CD14-positive monocyte (primary cell): Measurements from ENCODE around the gene CYB5D1. TPM values are rescaled to one million over a fixed set of nuclear protein-coding genes. Genes with fewer than 3 reads are reported as not detected.

Source experiments
- DNase-seq, 3 donors: peaks; one replicate each; pipeline ENCODE4 v3.0.0-alpha.2; 2011 to 2022
- H2AFZ ChIP-seq: 2 replicates; pipeline ENCODE4 v1.6.0; 2012; ENCODE audit warnings: mild to moderate bottlenecking, low read depth, low read length, inconsistent platforms; ENCODE audit not compliant: insufficient read depth, poor library complexity, severe bottlenecking
- H3K27ac ChIP-seq, 2 donors: 1 replicate in 1 of 2; 2 replicates in 1 of 2; pipeline ENCODE4 v1.5.1; 2012 to 2013; ENCODE audit warnings: low read length in 2 of 2, control low read depth in 1 of 2, inconsistent platforms in 1 of 2, low read depth in 1 of 2, mild to moderate bottlenecking in 1 of 2
- H3K27me3 ChIP-seq, 2 donors: one replicate each; pipeline versions ENCODE4 v1.6.0 to v1.6.1; 2011 to 2013; ENCODE audit warnings: low read length in 2 of 2; ENCODE audit not compliant: control insufficient read depth in 2 of 2, insufficient read depth in 2 of 2
- H3K36me3 ChIP-seq, 2 donors: replicated peaks in 1 of 2; 1 replicate in 1 of 2; 2 replicates in 1 of 2; pipeline versions ENCODE4 v1.5.1 to v1.6.1; 2012 to 2013; ENCODE audit warnings: low read length in 2 of 2, control low read depth in 1 of 2, inconsistent platforms in 1 of 2, mild to moderate bottlenecking in 1 of 2; ENCODE audit not compliant: insufficient read depth in 2 of 2, control insufficient read depth in 1 of 2
- H3K4me1 ChIP-seq, 2 donors: 1 replicate in 1 of 2; 2 replicates in 1 of 2; pipeline versions ENCODE4 v1.5.1 to v1.6.1; 2012 to 2013; ENCODE audit warnings: low read length in 2 of 2, control low read depth in 1 of 2, inconsistent platforms in 1 of 2, mild to moderate bottlenecking in 1 of 2, moderate library complexity in 1 of 2; ENCODE audit not compliant: insufficient read depth in 2 of 2, control insufficient read depth in 1 of 2
- H3K4me2 ChIP-seq: replicated peaks from 2 replicates; pipeline ENCODE3; 2012; ENCODE audit warnings: low read length, moderate library complexity, mild to moderate bottlenecking; ENCODE audit not compliant: poor library complexity, severe bottlenecking; ENCODE audit errors: extremely low read depth
- H3K4me3 ChIP-seq, 3 experiments: fragments of 200-600 bp in 1 of 3; sonication (generic) in 1 of 3; replicated peaks in 1 of 3; 1 replicate in 2 of 3; 2 replicates in 1 of 3; pipeline ENCODE4 v1.5.1; 2011 to 2013; ENCODE audit warnings: low read length in 3 of 3, mild to moderate bottlenecking in 3 of 3, control low read depth in 2 of 3, low read depth in 2 of 3, inconsistent platforms in 1 of 3, moderate library complexity in 1 of 3
- H3K79me2 ChIP-seq: 2 replicates; pipeline ENCODE4 v1.6.0; 2012; ENCODE audit warnings: mild to moderate bottlenecking, control low read depth, inconsistent platforms, low read length, moderate library complexity; ENCODE audit not compliant: insufficient read depth
- H3K9ac ChIP-seq: 2 replicates; pipeline ENCODE4 v1.6.0; 2017; ENCODE audit warnings: low read length, mild to moderate bottlenecking; ENCODE audit not compliant: insufficient read depth, poor library complexity, severe bottlenecking
- H3K9me3 ChIP-seq, 2 donors: replicated peaks in 1 of 2; 1 replicate in 1 of 2; 2 replicates in 1 of 2; pipeline versions ENCODE4 v1.5.1 to v1.6.1; 2012 to 2013; ENCODE audit warnings: low read length in 2 of 2, control low read depth in 1 of 2; ENCODE audit not compliant: control insufficient read depth in 1 of 2, insufficient read depth in 1 of 2
- H4K20me1 ChIP-seq: 2 replicates; pipeline ENCODE4 v1.6.0; 2012; ENCODE audit warnings: mild to moderate bottlenecking, low read length, control low read depth, moderate library complexity; ENCODE audit not compliant: insufficient read depth
- H3K27ac Mint-ChIP-seq, 7 donors: one replicate each; pipeline ENCODE4 v1.8.0; 2020; ENCODE audit warnings: mild to moderate bottlenecking in 7 of 7, mixed read lengths in 7 of 7, moderate library complexity in 6 of 7, inconsistent platforms in 2 of 7
- H3K27me3 Mint-ChIP-seq, 3 donors: one replicate each; pipeline ENCODE4 v1.8.0; 2021 to 2022; ENCODE audit warnings: low read depth in 3 of 3, mild to moderate bottlenecking in 3 of 3, mixed read lengths in 3 of 3, moderate library complexity in 3 of 3, inconsistent platforms in 1 of 3
- H3K36me3 Mint-ChIP-seq, 2 donors: one replicate each; pipeline ENCODE4 v1.8.0; 2020; ENCODE audit warnings: mixed read lengths in 2 of 2, inconsistent platforms in 1 of 2, mild to moderate bottlenecking in 1 of 2
- H3K4me1 Mint-ChIP-seq: one replicate; pipeline ENCODE4 v1.8.0; 2020; ENCODE audit warnings: mild to moderate bottlenecking, mixed read lengths
- H3K4me3 Mint-ChIP-seq, 2 donors: one replicate each; pipeline ENCODE4 v1.8.0; 2020; ENCODE audit warnings: mild to moderate bottlenecking in 2 of 2, mixed read lengths in 2 of 2, moderate library complexity in 1 of 2
- H3K9me3 Mint-ChIP-seq, 7 donors: one replicate each; pipeline ENCODE4 v1.8.0; 2020 to 2022; ENCODE audit warnings: mixed read lengths in 7 of 7, mild to moderate bottlenecking in 6 of 7, moderate library complexity in 6 of 7, inconsistent platforms in 2 of 7
- CTCF ChIP-seq: fragments of 200-600 bp; IDR thresholded peaks from one replicate; pipeline ENCODE4 v1.8.0; 2022; ENCODE audit warnings: antibody characterized with exemption, mild to moderate bottlenecking
- whole genome bisulfite sequencing: methylation state at CpG from one replicate; pipeline ENCODE4 v1.1.5; 2013; ENCODE audit warnings: missing lambda C conversion rate; ENCODE audit not compliant: insufficient coverage; 5-methylcytosine and 5-hydroxymethylcytosine counted together
- intact Hi-C, 2 donors: fragments of 100-400 bp; cut with micrococcal nuclease; formaldehyde crosslinking; loops; one replicate each; pipeline versions ENCODE4 v1.15.0 to v1.15.1; 2023
- polyA plus RNA-seq, 3 donors: library from polyadenylated mRNA; depleted of rRNA in 1 of 3; unstranded in 2 of 3; stranded (reverse) in 1 of 3; fragments of 300-500 nt in 2 of 3; fragments of >200 nt in 1 of 3; fragmentation: Illumina TruSeq in 2 of 3; gene quantifications; 1 replicate in 2 of 3; 2 replicates in 1 of 3; pipeline ENCODE4 v1.2.3, GENCODE V29; 2012 to 2021
- small RNA-seq: library from RNA; depleted of rRNA; stranded (forward); fragments of <200 nt; gene quantifications from one replicate; pipeline ENCODE3, GENCODE V24; 2012; ENCODE audit warnings: low read depth; ENCODE audit not compliant: insufficient read length

The CYB5D1 gene
- polyA plus RNA-seq, 3 donors, result 0.50 to 4.8 (median 0.98) TPM

DNA sequence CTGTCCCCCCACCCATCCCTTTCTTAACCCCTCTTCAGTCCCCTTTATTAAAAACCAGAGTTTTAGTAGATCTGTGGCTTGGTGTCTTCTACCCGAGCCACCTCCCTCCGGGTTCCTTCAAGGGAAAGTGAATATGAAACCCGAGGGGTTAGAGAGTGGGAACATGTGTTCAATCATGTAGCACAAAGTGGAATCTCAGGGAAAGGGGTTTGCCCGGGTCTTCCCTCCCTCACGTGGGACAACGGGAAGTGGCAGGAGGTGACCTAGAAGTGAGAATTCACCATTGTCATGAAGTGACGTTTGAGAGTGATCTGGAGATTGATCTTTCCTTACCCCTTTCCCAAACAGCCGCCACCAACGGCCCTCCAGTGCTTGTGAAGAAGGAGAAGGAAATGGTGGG, 53.3 kb downstream of the CYB5D1 start:
- no peaks in the 10 kb centered on the region for H3K9me3 ChIP-seq
- Mint-ChIP-seq H3K4me1 (peaks cover 26% of the 10 kb centered on the region), H3K9me3 (no peaks in the 10 kb centered on the region), H3K4me3 (no peak overlapping the region), H3K27ac (peak overlapping the region in 3 of 7 donors; percentile 21 to 86 (median 38)), H3K36me3 (peaks cover 56 to 59% of the 10 kb centered on the region in 2 donors), H3K27me3 (peaks cover 0 to 2% (median 0%) of the 10 kb centered on the region in 3 donors)
- peaks cover 14 to 23% of the 10 kb centered on the region in 2 donors for H3K4me1 ChIP-seq
- peaks cover 9% of the 10 kb centered on the region for H3K79me2 ChIP-seq
- peaks cover 58 to 64% of the 10 kb centered on the region in 2 donors for H3K36me3 ChIP-seq
- DNase-seq, result no peak
- no peak overlapping the region for H3K9ac ChIP-seq
- intact Hi-C loops, result loop anchor here in 1 of 2 donors (5.0 kb wide), 1 partner anchor 126 kb away; the partner anchor contains the start of gene ALOX15B
- H3K27ac ChIP-seq, result no peak overlapping the region
- no peak overlapping the region for H2AFZ ChIP-seq
- no peak overlapping the region for H3K4me2 ChIP-seq
- peaks cover 6% of the 10 kb centered on the region for H4K20me1 ChIP-seq
- 71% methylated on average over 3 of the region's 9 CpGs for WGBS
- no peak for TF ChIP-seq CTCF
- no peaks in the 10 kb centered on the region for H3K27me3 ChIP-seq
- no peak overlapping the region for H3K4me3 ChIP-seq

Small RNA genes within 50 kb of the gene (small RNA-seq; reads per million reads assigned to genes)
- 6.6 reads per million, percentile 62 among the genes with 10 or more reads in this experiment for gene SCARNA21

Other genes starting within 250 kb of the CYB5D1 start
- gene FXR2, start 243.1 kb upstream of the CYB5D1 start, polyA plus RNA-seq, result 10 to 100 TPM in 1 of 3 donors, 1 to 10 TPM in 2; 6.2 to 23.0 (median 9.2) TPM
- 100 to 1,000 TPM in 1 of 3 donors, 10 to 100 TPM in 2; 83.4 to 155 (median 89.8) TPM for gene SAT2, start 230.2 kb upstream of the CYB5D1 start, polyA plus RNA-seq
- under 1 TPM in 2 of 3 donors, not detected in 1; 0.43 TPM for gene SHBG, start 227.9 kb upstream of the CYB5D1 start, polyA plus RNA-seq
- under 1 TPM in 1 of 3 donors, not detected in 2; 0.07 TPM for gene ATP1B2, start 207.1 kb upstream of the CYB5D1 start, polyA plus RNA-seq
- gene TP53, start 170.5 kb upstream of the CYB5D1 start, polyA plus RNA-seq, result 10 to 100 TPM; 16.2 to 35.1 (median 25.8) TPM
- gene WRAP53, start 169.5 kb upstream of the CYB5D1 start, polyA plus RNA-seq, result 1 to 10 TPM; 6.3 to 9.8 (median 9.1) TPM
- gene EFNB3, start 152.8 kb upstream of the CYB5D1 start, polyA plus RNA-seq, result under 1 TPM in 1 of 3 donors, not detected in 2; 0.01 TPM
- gene DNAH2, start 140.3 kb upstream of the CYB5D1 start, polyA plus RNA-seq, result under 1 TPM in 2 of 3 donors, not detected in 1; 0.03 to 0.15 TPM
- gene KDM6B, start 23.8 kb upstream of the CYB5D1 start, polyA plus RNA-seq, result 10 to 100 TPM in 1 of 3 donors, under 1 TPM in 2; 0.37 to 25.5 (median 0.44) TPM
- 10 to 100 TPM in 1 of 3 donors, not detected in 2; 10.2 TPM for gene TMEM88, start 2.9 kb upstream of the CYB5D1 start, polyA plus RNA-seq
- gene NAA38, start 444 bp upstream of the CYB5D1 start, polyA plus RNA-seq, result 100 to 1,000 TPM in 2 of 3 donors, 10 to 100 TPM in 1; 63.8 to 197 (median 148) TPM
- 10 to 100 TPM in 1 of 3 donors, under 1 TPM in 2; 0.55 to 67.9 (median 0.91) TPM for gene CHD3, start 30.8 kb downstream of the CYB5D1 start, polyA plus RNA-seq
- gene RNF227, start 58.3 kb downstream of the CYB5D1 start, polyA plus RNA-seq, result 1 to 10 TPM in 2 of 3 donors, under 1 TPM in 1; 0.59 to 6.7 (median 1.3) TPM
- gene KCNAB3, start 71.9 kb downstream of the CYB5D1 start, polyA plus RNA-seq, result 10 to 100 TPM in 1 of 3 donors, not detected in 2; 11.7 TPM
- 100 to 1,000 TPM; 172 to 266 (median 224) TPM for gene TRAPPC1, start 73.9 kb downstream of the CYB5D1 start, polyA plus RNA-seq
- 10 to 100 TPM in 1 of 3 donors, 1 to 10 TPM in 2; 4.7 to 22.8 (median 6.5) TPM for gene CNTROB, start 74.2 kb downstream of the CYB5D1 start, polyA plus RNA-seq
- gene GUCY2D, start 144.6 kb downstream of the CYB5D1 start, polyA plus RNA-seq, result under 1 TPM in 2 of 3 donors, not detected in 1; 0.04 to 0.46 TPM
- 1 to 10 TPM; 1.7 to 2.8 (median 2.0) TPM for gene ALOX15B, start 181.1 kb downstream of the CYB5D1 start, polyA plus RNA-seq
- not detected for gene ALOX12B, start 229.7 kb downstream of the CYB5D1 start, polyA plus RNA-seq